HL-60 (cell line): ENCODE data around the gene EFNA5.

Experiments used
- GABPA ChIP-seq: IDR thresholded peaks from 2 replicates; pipeline ENCODE4 v1.6.1; 2012; ENCODE audit warnings: low read depth
- REST ChIP-seq: IDR thresholded peaks from 2 replicates; pipeline ENCODE4 v1.6.1; 2012; ENCODE audit warnings: low read depth; ENCODE audit not compliant: insufficient replicate concordance
- TF ChIP-seq, protein P1 (sequence below): IDR thresholded peaks from one replicate; pipeline ENCODE4 v1.5.1; 2011; ENCODE audit warnings: low read length, control low read depth, inconsistent platforms; ENCODE audit not compliant: insufficient read depth

DNA sequence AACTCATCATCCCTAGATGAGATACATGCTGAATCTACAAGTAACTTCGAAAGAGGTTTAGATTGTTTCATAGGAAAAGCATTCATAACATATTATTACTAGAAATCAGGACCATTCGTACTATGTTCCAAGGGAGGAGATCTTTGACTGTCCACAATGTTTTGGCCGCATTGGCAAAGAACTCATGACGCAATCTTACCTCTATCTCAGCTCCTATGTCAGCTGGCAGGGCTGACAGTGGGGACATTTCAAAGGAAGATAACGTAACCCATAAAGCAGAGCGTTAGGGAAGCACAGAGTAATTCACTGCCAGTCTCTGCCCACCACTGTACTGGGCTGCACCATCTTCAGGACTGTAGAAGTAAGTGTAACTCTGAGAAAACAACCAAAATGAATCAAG is 69.7 kb downstream of the EFNA5 start:
- TF ChIP-seq, protein P1, sequence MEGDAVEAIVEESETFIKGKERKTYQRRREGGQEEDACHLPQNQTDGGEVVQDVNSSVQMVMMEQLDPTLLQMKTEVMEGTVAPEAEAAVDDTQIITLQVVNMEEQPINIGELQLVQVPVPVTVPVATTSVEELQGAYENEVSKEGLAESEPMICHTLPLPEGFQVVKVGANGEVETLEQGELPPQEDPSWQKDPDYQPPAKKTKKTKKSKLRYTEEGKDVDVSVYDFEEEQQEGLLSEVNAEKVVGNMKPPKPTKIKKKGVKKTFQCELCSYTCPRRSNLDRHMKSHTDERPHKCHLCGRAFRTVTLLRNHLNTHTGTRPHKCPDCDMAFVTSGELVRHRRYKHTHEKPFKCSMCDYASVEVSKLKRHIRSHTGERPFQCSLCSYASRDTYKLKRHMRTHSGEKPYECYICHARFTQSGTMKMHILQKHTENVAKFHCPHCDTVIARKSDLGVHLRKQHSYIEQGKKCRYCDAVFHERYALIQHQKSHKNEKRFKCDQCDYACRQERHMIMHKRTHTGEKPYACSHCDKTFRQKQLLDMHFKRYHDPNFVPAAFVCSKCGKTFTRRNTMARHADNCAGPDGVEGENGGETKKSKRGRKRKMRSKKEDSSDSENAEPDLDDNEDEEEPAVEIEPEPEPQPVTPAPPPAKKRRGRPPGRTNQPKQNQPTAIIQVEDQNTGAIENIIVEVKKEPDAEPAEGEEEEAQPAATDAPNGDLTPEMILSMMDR: no peak
- TF ChIP-seq REST (no peak), GABPA (no peak)
